HL-60 (cell line): Measurements from ENCODE around the gene SEZ6L2.

ENCODE experiments used
- GABPA ChIP-seq: IDR thresholded peaks from 2 replicates; pipeline ENCODE4 v1.6.1; 2012; ENCODE audit warnings: low read depth
- POLR2AphosphoS5 ChIP-seq: IDR thresholded peaks from 2 replicates; pipeline ENCODE4 v1.6.1; 2012; ENCODE audit warnings: low read depth
- SPI1 ChIP-seq: IDR thresholded peaks from 2 replicates; pipeline ENCODE4 v1.6.1; 2012; ENCODE audit warnings: low read depth, mild to moderate bottlenecking, borderline replicate concordance
- TF ChIP-seq, protein P1 (sequence below): IDR thresholded peaks from one replicate; pipeline ENCODE4 v1.5.1; 2011; ENCODE audit warnings: low read length, control low read depth, inconsistent platforms; ENCODE audit not compliant: insufficient read depth
- TF ChIP-seq, protein P2 (sequence below): IDR thresholded peaks from 2 replicates; pipeline ENCODE4 v1.6.1; 2012; ENCODE audit warnings: low read depth; ENCODE audit not compliant: insufficient replicate concordance

DNA sequence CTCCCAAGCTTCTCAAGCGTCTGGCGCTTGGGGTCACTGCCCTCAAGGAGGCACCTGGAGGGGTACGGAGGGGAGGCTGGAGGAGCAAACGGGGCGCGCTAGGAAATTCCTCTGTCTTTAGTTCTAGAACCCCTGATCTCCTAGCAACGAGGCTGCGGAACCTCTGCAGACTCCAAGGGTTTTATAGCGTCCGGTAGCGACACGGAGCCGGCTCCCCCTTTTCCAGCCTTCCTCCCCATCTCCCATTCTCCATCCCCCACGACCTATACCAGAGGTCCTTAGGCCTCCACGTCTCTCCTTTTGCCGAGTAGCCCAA is 35.7 kb downstream of the SEZ6L2 start:
- TF ChIP-seq, protein P1, sequence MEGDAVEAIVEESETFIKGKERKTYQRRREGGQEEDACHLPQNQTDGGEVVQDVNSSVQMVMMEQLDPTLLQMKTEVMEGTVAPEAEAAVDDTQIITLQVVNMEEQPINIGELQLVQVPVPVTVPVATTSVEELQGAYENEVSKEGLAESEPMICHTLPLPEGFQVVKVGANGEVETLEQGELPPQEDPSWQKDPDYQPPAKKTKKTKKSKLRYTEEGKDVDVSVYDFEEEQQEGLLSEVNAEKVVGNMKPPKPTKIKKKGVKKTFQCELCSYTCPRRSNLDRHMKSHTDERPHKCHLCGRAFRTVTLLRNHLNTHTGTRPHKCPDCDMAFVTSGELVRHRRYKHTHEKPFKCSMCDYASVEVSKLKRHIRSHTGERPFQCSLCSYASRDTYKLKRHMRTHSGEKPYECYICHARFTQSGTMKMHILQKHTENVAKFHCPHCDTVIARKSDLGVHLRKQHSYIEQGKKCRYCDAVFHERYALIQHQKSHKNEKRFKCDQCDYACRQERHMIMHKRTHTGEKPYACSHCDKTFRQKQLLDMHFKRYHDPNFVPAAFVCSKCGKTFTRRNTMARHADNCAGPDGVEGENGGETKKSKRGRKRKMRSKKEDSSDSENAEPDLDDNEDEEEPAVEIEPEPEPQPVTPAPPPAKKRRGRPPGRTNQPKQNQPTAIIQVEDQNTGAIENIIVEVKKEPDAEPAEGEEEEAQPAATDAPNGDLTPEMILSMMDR, result no peak
- TF ChIP-seq POLR2AphosphoS5 (no peak; the same call in 1 of the 2 replicates), GABPA (no peak), SPI1 (no peak)
- TF ChIP-seq, protein P2, sequence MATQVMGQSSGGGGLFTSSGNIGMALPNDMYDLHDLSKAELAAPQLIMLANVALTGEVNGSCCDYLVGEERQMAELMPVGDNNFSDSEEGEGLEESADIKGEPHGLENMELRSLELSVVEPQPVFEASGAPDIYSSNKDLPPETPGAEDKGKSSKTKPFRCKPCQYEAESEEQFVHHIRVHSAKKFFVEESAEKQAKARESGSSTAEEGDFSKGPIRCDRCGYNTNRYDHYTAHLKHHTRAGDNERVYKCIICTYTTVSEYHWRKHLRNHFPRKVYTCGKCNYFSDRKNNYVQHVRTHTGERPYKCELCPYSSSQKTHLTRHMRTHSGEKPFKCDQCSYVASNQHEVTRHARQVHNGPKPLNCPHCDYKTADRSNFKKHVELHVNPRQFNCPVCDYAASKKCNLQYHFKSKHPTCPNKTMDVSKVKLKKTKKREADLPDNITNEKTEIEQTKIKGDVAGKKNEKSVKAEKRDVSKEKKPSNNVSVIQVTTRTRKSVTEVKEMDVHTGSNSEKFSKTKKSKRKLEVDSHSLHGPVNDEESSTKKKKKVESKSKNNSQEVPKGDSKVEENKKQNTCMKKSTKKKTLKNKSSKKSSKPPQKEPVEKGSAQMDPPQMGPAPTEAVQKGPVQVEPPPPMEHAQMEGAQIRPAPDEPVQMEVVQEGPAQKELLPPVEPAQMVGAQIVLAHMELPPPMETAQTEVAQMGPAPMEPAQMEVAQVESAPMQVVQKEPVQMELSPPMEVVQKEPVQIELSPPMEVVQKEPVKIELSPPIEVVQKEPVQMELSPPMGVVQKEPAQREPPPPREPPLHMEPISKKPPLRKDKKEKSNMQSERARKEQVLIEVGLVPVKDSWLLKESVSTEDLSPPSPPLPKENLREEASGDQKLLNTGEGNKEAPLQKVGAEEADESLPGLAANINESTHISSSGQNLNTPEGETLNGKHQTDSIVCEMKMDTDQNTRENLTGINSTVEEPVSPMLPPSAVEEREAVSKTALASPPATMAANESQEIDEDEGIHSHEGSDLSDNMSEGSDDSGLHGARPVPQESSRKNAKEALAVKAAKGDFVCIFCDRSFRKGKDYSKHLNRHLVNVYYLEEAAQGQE, result no peak
